Measurements from ENCODE around the gene ECE2. TPM values are rescaled to one million over a fixed set of nuclear protein-coding genes. Genes with fewer than 3 reads are reported as not detected.

Gene ECE2
- total and polyA plus RNA-seq, 10 of the 15 experiments (the other 5 are each of a cell fraction or from before 2014, with no cell fraction given), result not detected

DNA sequence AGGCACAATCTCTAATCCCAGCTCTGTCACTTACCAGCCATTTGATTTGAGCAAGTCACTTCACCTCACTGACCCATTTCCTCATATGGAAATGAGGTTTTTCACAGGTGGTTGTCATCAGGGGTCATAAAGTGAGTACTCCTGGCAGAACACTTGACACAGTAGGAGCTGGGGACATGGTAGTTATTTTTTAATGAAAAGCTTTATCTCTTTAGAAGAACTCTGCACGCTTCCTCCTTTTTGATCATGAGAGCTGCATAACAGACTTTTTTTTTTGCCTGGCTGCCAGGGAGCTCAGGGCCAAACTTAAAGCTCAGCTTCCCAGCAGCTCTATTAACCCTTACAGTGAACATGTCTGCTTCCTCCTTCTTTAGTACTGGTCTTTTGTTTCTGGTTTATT, 38.0 kb upstream of the ECE2 start:
- no peak overlapping the region for H3K9ac ChIP-seq (ENCODE audit: control insufficient read depth, insufficient read depth, low read length)
- in situ Hi-C loops (cut with MboI), result no loop called here
- TF ChIP-seq ESRRA (IDR thresholded peaks at IDR 0.05; ENCODE audit: low read length), result no peak
- TF ChIP-seq RCOR1 (conservative IDR thresholded peaks at IDR 0.05; ENCODE audit: low read depth, low read length), result no peak
- TF ChIP-seq BMI1 (IDR thresholded peaks at IDR 0.05; ENCODE audit: borderline replicate concordance), result no peak
- no peak for TF ChIP-seq BHLHE40 (IDR thresholded peaks at IDR 0.05; ENCODE audit: borderline replicate concordance in 1 of 2, low read depth in 2 of 2, low read length in 1 of 2)
- no peak for TF ChIP-seq HDAC2 (IDR thresholded peaks at IDR 0.05)
- no peak for TF ChIP-seq KAT2A (conservative IDR thresholded peaks at IDR 0.05; ENCODE audit: control insufficient read depth, low read depth, low read length)
- TF ChIP-seq SREBF1 (IDR thresholded peaks at IDR 0.05; ENCODE audit: low read length), result no peak
- TF ChIP-seq, protein P1, sequence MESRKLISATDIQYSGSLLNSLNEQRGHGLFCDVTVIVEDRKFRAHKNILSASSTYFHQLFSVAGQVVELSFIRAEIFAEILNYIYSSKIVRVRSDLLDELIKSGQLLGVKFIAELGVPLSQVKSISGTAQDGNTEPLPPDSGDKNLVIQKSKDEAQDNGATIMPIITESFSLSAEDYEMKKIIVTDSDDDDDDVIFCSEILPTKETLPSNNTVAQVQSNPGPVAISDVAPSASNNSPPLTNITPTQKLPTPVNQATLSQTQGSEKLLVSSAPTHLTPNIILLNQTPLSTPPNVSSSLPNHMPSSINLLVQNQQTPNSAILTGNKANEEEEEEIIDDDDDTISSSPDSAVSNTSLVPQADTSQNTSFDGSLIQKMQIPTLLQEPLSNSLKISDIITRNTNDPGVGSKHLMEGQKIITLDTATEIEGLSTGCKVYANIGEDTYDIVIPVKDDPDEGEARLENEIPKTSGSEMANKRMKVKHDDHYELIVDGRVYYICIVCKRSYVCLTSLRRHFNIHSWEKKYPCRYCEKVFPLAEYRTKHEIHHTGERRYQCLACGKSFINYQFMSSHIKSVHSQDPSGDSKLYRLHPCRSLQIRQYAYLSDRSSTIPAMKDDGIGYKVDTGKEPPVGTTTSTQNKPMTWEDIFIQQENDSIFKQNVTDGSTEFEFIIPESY (IDR thresholded peaks at IDR 0.05), result no peak
- no peak for TF ChIP-seq ZNF24 (IDR thresholded peaks at IDR 0.05)
- no peak for TF ChIP-seq ATF7 (IDR thresholded peaks at IDR 0.05; ENCODE audit: low read depth)
- TF ChIP-seq TCF3 (IDR thresholded peaks at IDR 0.05; ENCODE audit: borderline replicate concordance, insufficient read depth, low read depth, low read length), result no peak
- TF ChIP-seq, protein P2, sequence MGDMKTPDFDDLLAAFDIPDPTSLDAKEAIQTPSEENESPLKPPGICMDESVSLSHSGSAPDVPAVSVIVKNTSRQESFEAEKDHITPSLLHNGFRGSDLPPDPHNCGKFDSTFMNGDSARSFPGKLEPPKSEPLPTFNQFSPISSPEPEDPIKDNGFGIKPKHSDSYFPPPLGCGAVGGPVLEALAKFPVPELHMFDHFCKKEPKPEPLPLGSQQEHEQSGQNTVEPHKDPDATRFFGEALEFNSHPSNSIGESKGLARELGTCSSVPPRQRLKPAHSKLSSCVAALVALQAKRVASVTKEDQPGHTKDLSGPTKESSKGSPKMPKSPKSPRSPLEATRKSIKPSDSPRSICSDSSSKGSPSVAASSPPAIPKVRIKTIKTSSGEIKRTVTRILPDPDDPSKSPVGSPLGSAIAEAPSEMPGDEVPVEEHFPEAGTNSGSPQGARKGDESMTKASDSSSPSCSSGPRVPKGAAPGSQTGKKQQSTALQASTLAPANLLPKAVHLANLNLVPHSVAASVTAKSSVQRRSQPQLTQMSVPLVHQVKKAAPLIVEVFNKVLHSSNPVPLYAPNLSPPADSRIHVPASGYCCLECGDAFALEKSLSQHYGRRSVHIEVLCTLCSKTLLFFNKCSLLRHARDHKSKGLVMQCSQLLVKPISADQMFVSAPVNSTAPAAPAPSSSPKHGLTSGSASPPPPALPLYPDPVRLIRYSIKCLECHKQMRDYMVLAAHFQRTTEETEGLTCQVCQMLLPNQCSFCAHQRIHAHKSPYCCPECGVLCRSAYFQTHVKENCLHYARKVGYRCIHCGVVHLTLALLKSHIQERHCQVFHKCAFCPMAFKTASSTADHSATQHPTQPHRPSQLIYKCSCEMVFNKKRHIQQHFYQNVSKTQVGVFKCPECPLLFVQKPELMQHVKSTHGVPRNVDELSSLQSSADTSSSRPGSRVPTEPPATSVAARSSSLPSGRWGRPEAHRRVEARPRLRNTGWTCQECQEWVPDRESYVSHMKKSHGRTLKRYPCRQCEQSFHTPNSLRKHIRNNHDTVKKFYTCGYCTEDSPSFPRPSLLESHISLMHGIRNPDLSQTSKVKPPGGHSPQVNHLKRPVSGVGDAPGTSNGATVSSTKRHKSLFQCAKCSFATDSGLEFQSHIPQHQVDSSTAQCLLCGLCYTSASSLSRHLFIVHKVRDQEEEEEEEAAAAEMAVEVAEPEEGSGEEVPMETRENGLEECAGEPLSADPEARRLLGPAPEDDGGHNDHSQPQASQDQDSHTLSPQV (IDR thresholded peaks at IDR 0.05), result no peak
- ATAC-seq, result no peak
- H3K4me2 ChIP-seq (ENCODE audit: control insufficient read depth, insufficient read depth), result no peak overlapping the region
- DNase-seq (ENCODE audit: low read depth, low spot score), result no peak
- FAIRE-seq, result no peak
- no TSS peak for BruUV-seq (replicated peaks)
- WGBS (ENCODE audit: insufficient coverage, insufficient replicate concordance, low lambda C conversion rate, missing lambda C conversion rate), result 0% methylated on average over 1 of the region's 1 CpG
- H4K20me1 ChIP-seq (ENCODE audit: control insufficient read depth, insufficient read depth), result no peaks in the 10 kb centered on the region
- H3K36me3 ChIP-seq (ENCODE audit: control insufficient read depth in 2 of 2, insufficient read depth in 2 of 2, low read length in 1 of 2), result peaks cover 7 to 11% of the 10 kb centered on the region in 2 experiments; a peak in 3 of 4 replicates
- POLR2A ChIA-PET, result no interaction called here
- SMC1A ChIA-PET (ENCODE audit: uncharacterized antibody, unreplicated experiment), result interaction anchor here (1.1 to 1.2 kb wide), 2 partner anchors 10 to 109 kb away, joined by 3 to 4 read pairs; no protein-coding TSS in a partner anchor
- no peaks in the 10 kb centered on the region for H3K79me2 ChIP-seq (ENCODE audit: control insufficient read depth, insufficient read depth, low read length)
- no peak overlapping the region for H3K4me3 ChIP-seq
- CTCF ChIA-PET, result interaction anchor here (0.6 to 3.5 kb wide), 7 partner anchors 8 to 352 kb away, joined by 3 to 23 read pairs (median 4); no protein-coding TSS in a partner anchor
- intact Hi-C loops (cut with micrococcal nuclease; ENCODE audit: unreplicated experiment), result no loop called here
- no peak overlapping the region for H3K27ac ChIP-seq (ENCODE audit: control insufficient read depth, insufficient read depth)
- no peaks in the 10 kb centered on the region for H3K9me3 ChIP-seq (replicated peaks; ENCODE audit: control insufficient read depth, insufficient read depth, low read length)
- no peaks in the 10 kb centered on the region for H3K4me1 ChIP-seq (ENCODE audit: control insufficient read depth, insufficient read depth, low read length)
- RAD21 ChIA-PET (ENCODE audit: unreplicated experiment), result interaction anchor here (1.1 to 1.6 kb wide), 2 partner anchors 10 to 15 kb away, joined by 4 to 6 read pairs; no protein-coding TSS in a partner anchor
- no peak overlapping the region for H2AFZ ChIP-seq (ENCODE audit: control insufficient read depth, low read depth, low read length)
- H3K27me3 ChIP-seq (replicated peaks in 1 of 2; ENCODE audit: control insufficient read depth in 2 of 2, insufficient read depth in 2 of 2, low read length in 1 of 2), result no peaks in the 10 kb centered on the region; a peak in 1 of 4 replicates
